Spleen (tissue), 11 donors: ENCODE data around the gene NTN1. TPM values are rescaled to one million over a fixed set of nuclear protein-coding genes. Genes with fewer than 3 reads are reported as not detected.

ENCODE experiments used
- DNase-seq: peaks from one replicate; pipeline ENCODE4 v3.0.0-alpha.2; 2020
- H3K27ac ChIP-seq, 8 donors: fragments of 200-600 bp; sonication (generic) in 7 of 8; 1 replicate in 4 of 8; 2 replicates in 4 of 8; pipeline versions ENCODE4 v1.5.0 to v1.8.0; 2016 to 2021; ENCODE audit warnings: inconsistent platforms in 4 of 8, mild to moderate bottlenecking in 4 of 8, moderate library complexity in 1 of 8
- H3K27me3 ChIP-seq, 7 donors: fragments of 200-600 bp; sonication (generic) in 6 of 7; replicated peaks in 1 of 7; 1 replicate in 4 of 7; 2 replicates in 3 of 7; pipeline versions ENCODE4 v1.5.0 to v1.8.0; 2016 to 2021; ENCODE audit warnings: inconsistent platforms in 3 of 7, mild to moderate bottlenecking in 1 of 7
- H3K36me3 ChIP-seq, 6 donors: fragments of 200-600 bp; sonication (generic) in 5 of 6; 1 replicate in 4 of 6; 2 replicates in 2 of 6; pipeline versions ENCODE4 v1.5.0 to v1.8.0; 2016 to 2021; ENCODE audit warnings: inconsistent platforms in 2 of 6
- H3K4me1 ChIP-seq, 6 donors: fragments of 200-600 bp; sonication (generic) in 5 of 6; 1 replicate in 3 of 6; 2 replicates in 3 of 6; pipeline versions ENCODE4 v1.5.0 to v1.8.0; 2016 to 2021; ENCODE audit warnings: inconsistent platforms in 3 of 6
- H3K4me3 ChIP-seq, 8 donors: fragments of 200-600 bp; sonication (generic) in 7 of 8; 1 replicate in 4 of 8; 2 replicates in 4 of 8; pipeline versions ENCODE4 v1.5.0 to v1.8.0; 2016 to 2021; ENCODE audit warnings: inconsistent platforms in 4 of 8, mild to moderate bottlenecking in 4 of 8, moderate library complexity in 2 of 8
- H3K9me3 ChIP-seq, 8 donors: fragments of 200-600 bp; sonication (generic) in 7 of 8; 1 replicate in 4 of 8; 2 replicates in 4 of 8; pipeline versions ENCODE4 v1.5.0 to v1.8.0; 2016 to 2021; ENCODE audit warnings: inconsistent platforms in 4 of 8
- POLR2A ChIP-seq, 3 donors: fragments of 450-650 bp; IDR thresholded peaks; one replicate each; pipeline ENCODE4 v1.5.1; 2017; ENCODE audit warnings: antibody characterized with exemption in 3 of 3, mild to moderate bottlenecking in 1 of 3
- POLR2AphosphoS5 ChIP-seq, 3 donors: sonication (generic); formaldehyde crosslinking; IDR thresholded peaks; one replicate each; pipeline ENCODE4 v1.5.1; 2017; ENCODE audit warnings: antibody characterized with exemption in 3 of 3
- WGBS, 5 donors: extraction: QIAGEN DNeasy Blood & Tissue Kit in 3 of 5; methylation state at CpG; one replicate each; pipeline versions ENCODE4 v1.1.5 to v1.1.7; 2013 to 2018; 5-methylcytosine and 5-hydroxymethylcytosine counted together
- intact Hi-C: fragments of 100-400 bp; cut with DNase I; formaldehyde crosslinking; loops from one replicate; pipeline ENCODE4 v1.15.0; 2023; ENCODE audit warnings: low total_unique reads
- polyA plus RNA-seq, 3 donors: library from polyadenylated mRNA; stranded (reverse); fragments of 200-250 nt; gene quantifications; one replicate each; pipeline ENCODE4 v1.2.1, GENCODE V29; 2013
- total RNA-seq, 7 donors: library from RNA; depleted of rRNA in 3 of 7; stranded (reverse); fragments of >200 nt in 3 of 7; fragmentation: NEBNext Ultra II Directional in 4 of 7; extraction: Animal tissue kit (Norgen Biotek cat#: 25700) in 4 of 7; gene quantifications; one replicate each; pipeline versions ENCODE4 v1.1.0 to v1.2.1, GENCODE V29; 2016 to 2021
- TF ChIP-seq, protein P1 (sequence below), 11 experiments: fragments of 200-600 bp in 7 of 11; fragments of 450-650 bp in 4 of 11; sonication (generic) in 4 of 11; IDR thresholded peaks in 8 of 11; conservative IDR thresholded peaks in 3 of 11; 1 replicate in 7 of 11; 2 replicates in 4 of 11; pipeline versions ENCODE4 v1.4.0 to v1.8.0; 2016 to 2021; ENCODE audit warnings: antibody characterized with exemption in 11 of 11, inconsistent platforms in 4 of 11, mild to moderate bottlenecking in 1 of 11
- donor health status: healthy with polysubstance abuse.
- donor health status: DM: no; HTN: no; CAD: no; lungs with moderate emphysema.
- donor health status: DM: no; HTN: no; CAD: no.
- donor health status: Bipolar disorder and iron deficiency.
- donor health status: healthy.
- donor health status: DM: no; HTN: no; CAD: no.
- donor health status: DM: yes; HTN: yes; CAD: no.

The NTN1 gene
- total and polyA plus RNA-seq, 10 donors = 0.07 to 0.43 (median 0.23) TPM; not detected in 2

DNA sequence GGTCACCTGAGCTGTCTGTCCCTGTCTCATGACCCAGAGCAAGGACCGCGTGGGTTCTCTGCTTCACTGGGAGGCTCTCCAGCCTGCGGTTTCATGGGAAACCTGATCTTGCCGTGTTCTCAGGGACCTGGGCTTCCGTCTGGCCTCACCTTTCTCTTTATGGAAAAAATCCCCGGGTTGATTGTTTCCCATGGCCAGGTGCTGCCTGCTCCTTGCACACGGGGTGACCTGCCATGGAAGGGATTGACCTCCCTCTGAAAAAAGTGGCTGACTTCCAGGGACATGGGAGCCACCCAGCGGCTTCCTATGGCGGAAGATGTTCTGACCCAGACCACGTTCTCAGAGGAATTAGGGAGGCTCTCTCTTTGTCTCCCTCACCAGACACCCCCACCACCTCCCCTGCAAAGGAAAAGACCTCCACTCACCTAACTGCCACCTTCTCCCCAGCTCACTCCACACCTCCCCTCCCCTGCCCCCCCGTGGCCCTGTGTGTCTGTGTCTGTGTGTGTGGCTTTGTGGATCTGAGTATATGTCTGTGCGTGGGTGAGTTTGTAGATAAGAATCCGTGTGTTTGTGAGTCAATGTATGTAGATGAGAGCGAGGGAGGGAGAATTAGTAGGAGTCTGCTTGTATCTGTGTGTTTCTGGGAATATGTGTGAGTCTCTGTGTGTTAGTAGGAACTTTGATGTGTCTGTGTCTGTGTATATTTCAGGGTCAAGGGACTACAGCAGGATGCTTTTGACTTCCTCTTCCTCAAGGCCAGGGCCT lies 154.6 kb downstream of the NTN1 start:
- no peak for TF ChIP-seq POLR2AphosphoS5 (IDR thresholded peaks at IDR 0.05)
- TF ChIP-seq, protein P1, sequence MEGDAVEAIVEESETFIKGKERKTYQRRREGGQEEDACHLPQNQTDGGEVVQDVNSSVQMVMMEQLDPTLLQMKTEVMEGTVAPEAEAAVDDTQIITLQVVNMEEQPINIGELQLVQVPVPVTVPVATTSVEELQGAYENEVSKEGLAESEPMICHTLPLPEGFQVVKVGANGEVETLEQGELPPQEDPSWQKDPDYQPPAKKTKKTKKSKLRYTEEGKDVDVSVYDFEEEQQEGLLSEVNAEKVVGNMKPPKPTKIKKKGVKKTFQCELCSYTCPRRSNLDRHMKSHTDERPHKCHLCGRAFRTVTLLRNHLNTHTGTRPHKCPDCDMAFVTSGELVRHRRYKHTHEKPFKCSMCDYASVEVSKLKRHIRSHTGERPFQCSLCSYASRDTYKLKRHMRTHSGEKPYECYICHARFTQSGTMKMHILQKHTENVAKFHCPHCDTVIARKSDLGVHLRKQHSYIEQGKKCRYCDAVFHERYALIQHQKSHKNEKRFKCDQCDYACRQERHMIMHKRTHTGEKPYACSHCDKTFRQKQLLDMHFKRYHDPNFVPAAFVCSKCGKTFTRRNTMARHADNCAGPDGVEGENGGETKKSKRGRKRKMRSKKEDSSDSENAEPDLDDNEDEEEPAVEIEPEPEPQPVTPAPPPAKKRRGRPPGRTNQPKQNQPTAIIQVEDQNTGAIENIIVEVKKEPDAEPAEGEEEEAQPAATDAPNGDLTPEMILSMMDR (IDR thresholded peaks at IDR 0.05 in 8 of 11, conservative IDR thresholded peaks at IDR 0.05 in 3 of 11) = no peak
- TF ChIP-seq POLR2A (IDR thresholded peaks at IDR 0.05) = no peak
- 72 to 80% (median 78%) methylated on average over 14 of the region's 14 CpGs for WGBS, 5 donors

DNA sequence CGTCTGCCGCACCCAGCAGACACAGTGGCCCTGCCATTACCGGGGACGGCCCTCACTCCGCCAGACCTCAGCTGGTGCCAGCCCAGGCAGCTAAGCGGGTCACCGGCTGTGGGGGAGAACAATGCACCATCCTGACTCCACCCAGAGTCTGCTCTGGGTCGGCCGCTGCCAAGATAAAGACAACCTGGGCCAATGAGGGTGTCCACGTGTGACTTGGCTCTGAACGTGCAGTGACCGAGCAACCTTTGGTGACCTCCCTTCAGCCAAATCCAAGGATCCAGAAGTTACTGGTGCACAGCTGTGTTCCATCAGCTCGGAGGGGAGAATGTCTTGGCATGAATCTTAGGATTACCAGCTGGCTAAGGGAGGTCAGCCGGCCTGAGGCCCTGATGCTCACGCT lies 155.9 kb downstream of the NTN1 start:
- intact Hi-C loops = no loop called here
- H3K36me3 ChIP-seq = no peaks in the 10 kb centered on the region
- peaks cover 0 to 6% (median 0%) of the 10 kb centered on the region in 6 donors for H3K4me1 ChIP-seq
- H3K4me3 ChIP-seq = no peak overlapping the region
- H3K27me3 ChIP-seq = peaks cover 0 to 11% (median 0%) of the 10 kb centered on the region in 7 donors
- TF ChIP-seq POLR2AphosphoS5 (IDR thresholded peaks at IDR 0.05) = no peak
- TF ChIP-seq, protein P1 (IDR thresholded peaks at IDR 0.05 in 8 of 11, conservative IDR thresholded peaks at IDR 0.05 in 3 of 11) = no peak
- peaks cover 0 to 13% (median 3%) of the 10 kb centered on the region in 8 donors for H3K9me3 ChIP-seq
- H3K27ac ChIP-seq = no peak overlapping the region
- DNase-seq = no peak
- WGBS, 5 donors = 79 to 92% (median 85%) methylated on average over 11 to 15 of the region's 15 CpGs

More for the DNA sequence above, 154.6 kb downstream of the NTN1 start:
- H3K9me3 ChIP-seq = peaks cover 0 to 13% (median 3%) of the 10 kb centered on the region in 8 donors
- no peak overlapping the region for H3K4me3 ChIP-seq
- intact Hi-C loops = no loop called here
- no peaks in the 10 kb centered on the region for H3K27me3 ChIP-seq
- no peak for DNase-seq
- H3K36me3 ChIP-seq = no peaks in the 10 kb centered on the region
- no peaks in the 10 kb centered on the region for H3K4me1 ChIP-seq
- no peak overlapping the region for H3K27ac ChIP-seq

DNA sequence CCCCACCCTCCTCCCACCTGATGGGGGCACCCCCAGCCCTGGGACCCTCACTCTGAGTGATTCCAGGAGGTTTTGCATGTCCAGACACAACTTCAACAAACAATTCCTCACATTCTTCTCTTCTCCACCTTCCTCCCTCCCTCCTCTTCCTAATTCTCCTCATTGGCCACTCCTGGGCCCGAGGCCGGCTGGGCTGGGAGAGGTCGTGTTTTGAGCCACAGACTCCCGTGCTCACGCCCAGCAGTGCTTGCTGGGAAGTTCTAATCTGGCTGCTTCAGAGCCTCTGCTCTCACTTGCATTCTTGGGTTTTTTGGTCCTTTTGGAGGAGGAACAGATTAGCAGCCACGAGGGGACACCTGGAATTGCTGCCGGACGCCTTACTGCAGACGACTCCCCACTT lies 157.0 kb downstream of the NTN1 start:
- Histone ChIP-seq H3K4me3 (no peak overlapping the region), H3K9me3 (peaks cover 0 to 13% (median 3%) of the 10 kb centered on the region in 8 donors), H3K4me1 (peaks cover 0 to 8% (median 0%) of the 10 kb centered on the region in 6 donors), H3K27me3 (peaks cover 0 to 11% (median 0%) of the 10 kb centered on the region in 7 donors), H3K27ac (no peak overlapping the region), H3K36me3 (no peaks in the 10 kb centered on the region)
- intact Hi-C loops = no loop called here
- TF ChIP-seq, protein P1 (IDR thresholded peaks at IDR 0.05 in 8 of 11, conservative IDR thresholded peaks at IDR 0.05 in 3 of 11) = no peak
- TF ChIP-seq POLR2AphosphoS5 (IDR thresholded peaks at IDR 0.05) = no peak
- TF ChIP-seq POLR2A (IDR thresholded peaks at IDR 0.05) = no peak
- no peak for DNase-seq
- 73 to 89% (median 86%) methylated on average over 9 of the region's 9 CpGs for WGBS, 5 donors

DNA sequence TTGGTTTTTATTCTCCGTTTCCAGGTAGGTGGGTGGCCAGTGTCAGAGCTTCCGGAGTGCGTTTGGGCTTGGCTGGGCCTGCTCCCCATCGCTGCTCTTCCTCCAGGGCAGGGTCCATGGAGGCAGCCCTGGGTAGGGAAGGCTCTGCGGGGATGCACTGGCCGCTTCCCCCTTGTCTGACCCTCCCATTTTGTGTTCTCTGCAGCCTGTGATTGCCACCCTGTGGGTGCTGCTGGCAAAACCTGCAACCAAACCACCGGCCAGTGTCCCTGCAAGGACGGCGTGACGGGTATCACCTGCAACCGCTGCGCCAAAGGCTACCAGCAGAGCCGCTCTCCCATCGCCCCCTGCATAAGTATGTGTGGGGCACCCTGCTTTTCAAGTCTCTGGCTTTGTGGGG lies 158.3 kb downstream of the NTN1 start:
- WGBS, 5 donors = 86 to 93% (median 88%) methylated on average over 13 to 14 of the region's 14 CpGs
- TF ChIP-seq POLR2AphosphoS5 (IDR thresholded peaks at IDR 0.05) = no peak
- DNase-seq = no peak
- H3K36me3 ChIP-seq = no peaks in the 10 kb centered on the region
- peaks cover 0 to 4% (median under 1%) of the 10 kb centered on the region in 8 donors for H3K9me3 ChIP-seq
- H3K27me3 ChIP-seq = peaks cover 0 to 14% (median 0%) of the 10 kb centered on the region in 7 donors
- H3K4me1 ChIP-seq = peaks cover 0 to 8% (median 0%) of the 10 kb centered on the region in 6 donors
- H3K4me3 ChIP-seq = no peak overlapping the region
- intact Hi-C loops = no loop called here
- no peak overlapping the region for H3K27ac ChIP-seq
